GM18499 (cell line): ENCODE results near the gene LAP3.
A peak's percentile ranks its signal among the peaks of the same experiment; 100 is the strongest.
"Not testable (repeated sequence)": the region's sequence is repeated elsewhere in the genome, so short reads cannot be mapped to it uniquely, and the experiment has no call there.

ENCODE experiments used
- ATAC-seq: cut with Tn5 transposase; IDR thresholded peaks from one replicate; pipeline ENCODE4 v1.9.1; 2021; ENCODE audit warnings: moderate number of reproducible peaks; ENCODE audit not compliant: insufficient read depth, unreplicated experiment

Gene LAP3

DNA sequence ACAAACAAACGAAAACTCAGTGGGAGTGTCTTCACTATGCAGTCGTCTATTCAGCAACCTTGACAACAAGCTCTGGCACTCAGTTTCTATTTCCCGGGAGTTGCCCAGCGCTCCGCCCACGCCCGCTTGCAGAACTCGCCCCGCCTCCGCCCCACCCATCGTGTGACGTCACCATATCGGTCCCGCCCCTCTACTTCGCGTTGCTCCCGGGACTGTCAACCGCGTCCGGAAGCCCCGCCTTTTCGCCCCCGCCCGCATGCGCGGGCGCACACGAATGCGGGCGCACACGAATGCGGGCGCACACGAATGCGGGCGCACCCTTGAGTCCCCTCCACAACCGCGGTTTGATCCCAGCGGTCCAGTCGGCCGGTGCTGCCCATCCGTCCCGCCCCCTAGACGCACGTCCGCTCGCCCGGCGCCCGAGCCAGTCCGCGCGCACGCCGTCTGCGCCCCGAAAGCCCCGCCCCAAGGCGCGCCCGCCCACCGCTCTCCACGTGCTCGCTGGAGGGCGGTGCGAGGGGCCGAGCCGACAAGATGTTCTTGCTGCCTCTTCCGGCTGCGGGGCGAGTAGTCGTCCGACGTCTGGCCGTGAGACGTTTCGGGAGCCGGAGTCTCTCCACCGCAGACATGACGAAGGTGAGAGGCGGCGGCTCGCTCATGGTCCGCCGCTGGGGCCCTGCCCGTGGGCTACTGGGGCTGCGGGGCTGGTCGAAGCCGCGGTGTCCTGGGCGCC, at the start of gene LAP3:
TSS of gene LAP3 (plus strand) at position 267 of the 733 bp plus-strand sequence. CDS start at position 535, 268 bp downstream.
- ATAC-seq: peak; percentile 56

DNA sequence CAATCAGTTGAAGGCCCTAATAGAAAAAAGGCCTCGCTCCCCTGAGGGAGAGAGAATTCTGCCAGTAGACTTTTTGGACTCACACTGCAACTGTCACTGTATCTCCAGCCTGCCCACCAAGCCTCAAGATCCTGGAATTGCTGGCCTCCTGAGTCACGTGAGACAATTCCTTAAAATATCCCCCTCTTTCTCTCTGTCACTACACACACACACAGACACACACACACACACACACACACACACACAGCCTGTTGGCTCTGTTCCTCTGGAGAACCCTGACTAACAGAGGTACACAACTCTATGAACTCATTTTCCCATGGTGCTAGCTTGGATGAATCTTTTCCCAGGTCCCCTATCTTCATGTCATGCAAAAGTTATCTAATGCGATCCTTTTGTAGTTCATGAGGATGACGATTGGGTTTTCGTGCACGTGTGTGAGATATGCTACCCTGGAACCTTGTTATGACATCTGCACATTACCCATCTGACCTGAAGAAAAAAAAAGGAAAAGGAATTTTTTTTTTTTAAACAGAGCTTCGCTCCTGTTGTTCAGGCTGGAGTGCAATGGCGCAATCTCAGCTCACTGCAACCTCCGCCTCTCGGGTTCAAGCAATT, 48.3 kb upstream of the LAP3 start:
- ATAC-seq: no peak

GRCh38 chr4:17531538-17532285, 45.3 kb upstream of the LAP3 start:
- no peak for ATAC-seq

DNA sequence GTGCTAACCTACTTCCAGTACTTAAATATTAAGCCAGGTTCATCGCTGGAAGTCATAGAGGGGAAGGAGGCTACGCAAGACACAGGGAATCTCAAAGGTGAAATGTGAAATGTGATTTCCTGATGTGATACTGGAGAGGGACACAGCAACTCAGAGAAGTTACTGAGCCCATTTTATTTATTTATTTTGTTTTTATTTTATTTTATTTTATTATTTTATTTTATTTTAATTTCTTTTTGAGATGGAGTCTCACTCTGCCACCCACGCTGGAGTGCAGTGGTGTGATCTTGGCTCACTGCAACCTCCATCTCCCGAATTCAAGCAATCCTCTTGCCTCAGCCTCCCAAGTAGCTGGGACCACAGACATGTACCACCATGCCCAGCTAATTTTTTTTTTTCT, 42.3 kb upstream of the LAP3 start:
- ATAC-seq: no peak

DNA sequence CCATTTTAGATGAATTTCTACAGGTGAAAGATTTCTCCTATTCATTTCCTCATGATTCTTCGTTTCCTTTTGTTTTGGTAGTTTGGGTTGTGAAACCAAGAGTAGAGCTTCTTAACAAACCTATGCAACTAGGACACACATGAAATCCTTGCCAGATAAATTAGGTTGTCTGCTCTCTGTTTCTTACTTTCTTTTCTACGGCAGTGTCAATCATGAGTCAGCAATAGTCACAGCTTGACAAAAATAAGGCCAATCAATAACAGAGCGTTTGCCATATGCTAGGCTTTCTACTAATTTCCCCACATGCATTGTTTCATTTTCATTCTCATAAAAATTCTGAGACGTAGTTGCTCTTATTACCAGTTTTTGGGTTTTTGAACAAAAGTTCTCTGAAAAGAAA, 41.8 kb upstream of the LAP3 start:
- ATAC-seq: no peak

DNA sequence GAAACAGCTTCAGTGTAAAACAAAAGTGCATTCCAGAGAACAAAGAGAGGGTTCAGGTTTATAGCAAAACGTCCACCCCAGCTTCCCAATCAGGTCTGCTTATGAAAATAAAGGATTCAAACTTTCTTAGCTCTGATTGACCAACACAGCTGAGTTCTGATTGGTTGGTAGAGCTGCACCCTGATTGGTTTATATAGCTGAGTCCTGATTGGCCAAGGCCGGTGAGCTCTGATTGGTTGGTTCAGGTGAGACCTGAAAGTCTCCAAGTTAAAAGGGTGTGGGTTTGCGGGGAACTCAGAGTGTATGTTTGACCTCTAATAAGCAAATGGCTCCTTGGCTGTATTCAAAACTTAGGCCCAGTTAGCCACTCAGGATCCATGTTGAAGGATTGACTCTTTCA, 41.1 kb upstream of the LAP3 start:
- ATAC-seq: no peak

- not testable (repeated sequence) for ATAC-seq
Measured at GRCh38 chr4:17537060-17537459, 39.9 kb upstream of the LAP3 start.

DNA sequence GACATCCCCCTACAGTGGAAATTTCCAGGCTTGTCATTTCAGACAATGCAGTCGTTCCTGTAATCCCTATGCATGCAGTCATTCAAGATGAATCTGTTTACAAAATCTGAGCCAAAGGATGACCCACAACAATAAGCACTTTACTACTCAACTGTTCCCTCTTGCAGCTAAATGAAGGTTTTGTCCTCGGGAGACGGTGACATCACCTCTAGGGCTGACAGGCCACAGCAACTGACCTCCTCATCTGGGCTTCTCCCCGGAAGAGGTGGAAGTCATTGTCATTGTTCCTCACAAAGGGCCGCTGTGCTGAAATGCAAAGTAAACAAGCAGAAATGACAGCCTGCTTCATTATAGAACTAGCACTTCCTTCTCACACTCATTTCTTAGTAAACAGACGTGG, 32.8 kb upstream of the LAP3 start:
- ATAC-seq: no peak

DNA sequence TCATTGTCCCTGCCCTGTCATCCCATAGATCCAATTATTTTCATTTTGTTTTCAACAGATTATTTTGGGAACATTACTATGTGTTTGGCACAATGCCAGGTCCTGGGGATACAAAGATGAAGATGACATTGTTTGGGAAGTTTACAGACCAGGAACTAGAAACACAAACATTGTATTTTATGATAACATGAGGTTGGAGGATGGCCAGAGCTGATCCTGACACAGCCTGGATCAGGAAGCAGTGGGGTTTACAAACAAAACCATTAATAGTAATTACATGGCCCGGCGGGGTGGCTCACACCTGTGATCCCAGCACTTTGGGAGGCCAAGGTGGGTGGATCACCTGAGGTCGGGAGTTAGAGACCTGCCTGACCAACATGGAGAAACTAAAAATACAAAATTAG, 32.2 kb upstream of the LAP3 start:
- ATAC-seq: no peak

- ATAC-seq: no peak
Measured at GRCh38 chr4:17545374-17546140, 31.4 kb upstream of the LAP3 start.

DNA sequence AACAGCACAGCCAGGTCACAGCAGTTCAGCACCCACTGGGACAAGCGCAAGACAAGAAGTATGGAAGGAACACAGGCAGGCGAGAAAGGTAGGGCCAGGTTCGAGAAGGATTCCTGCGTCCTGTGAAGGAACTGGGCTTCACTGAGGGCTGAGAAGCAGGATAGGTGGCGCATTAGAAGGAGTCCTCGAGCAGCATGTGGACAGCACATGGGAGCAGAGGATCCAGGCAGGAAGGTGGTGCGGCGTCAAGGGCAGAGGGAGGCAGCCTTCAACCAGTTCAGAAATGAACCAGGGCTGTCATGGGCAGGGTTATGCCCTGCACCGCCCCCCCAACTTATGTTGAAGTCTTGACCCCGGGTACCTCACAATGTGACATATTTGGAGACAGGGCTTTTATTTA, 30.8 kb upstream of the LAP3 start:
- ATAC-seq: no peak

- no peak for ATAC-seq
Measured at GRCh38 chr4:17546678-17547077, 30.3 kb upstream of the LAP3 start.

GRCh38 chr4:17550549-17550948, 26.4 kb upstream of the LAP3 start:
- ATAC-seq: no peak

GRCh38 chr4:17552427-17552826, 24.6 kb upstream of the LAP3 start:
- no peak for ATAC-seq

GRCh38 chr4:17554568-17554967, 22.4 kb upstream of the LAP3 start:
- ATAC-seq: no peak

- ATAC-seq: no peak
Measured at GRCh38 chr4:17556498-17556897, 20.5 kb upstream of the LAP3 start.

DNA sequence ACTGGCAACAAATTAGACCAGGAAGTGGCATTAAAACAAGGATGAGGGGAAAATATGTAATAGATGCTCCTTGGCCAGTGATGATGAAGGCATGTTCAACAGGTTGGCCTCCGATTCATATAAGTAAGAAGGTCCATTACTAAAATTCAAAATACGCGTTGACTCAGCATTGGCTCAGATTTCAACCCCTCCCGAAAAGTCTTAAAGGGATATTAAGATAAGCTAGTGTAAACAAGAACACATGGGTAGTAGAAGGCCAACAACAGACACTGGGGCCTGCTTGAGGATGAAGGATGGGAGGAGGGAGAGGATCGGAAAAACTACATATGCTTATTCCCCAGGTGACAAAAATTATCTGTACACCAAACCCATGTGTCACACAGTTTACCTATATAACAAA, 19.1 kb upstream of the LAP3 start:
- no peak for ATAC-seq

- no peak for ATAC-seq
Measured at GRCh38 chr4:17558941-17559708, 17.9 kb upstream of the LAP3 start.

GRCh38 chr4:17559709-17560048, 17.3 kb upstream of the LAP3 start:
- ATAC-seq: no peak

DNA sequence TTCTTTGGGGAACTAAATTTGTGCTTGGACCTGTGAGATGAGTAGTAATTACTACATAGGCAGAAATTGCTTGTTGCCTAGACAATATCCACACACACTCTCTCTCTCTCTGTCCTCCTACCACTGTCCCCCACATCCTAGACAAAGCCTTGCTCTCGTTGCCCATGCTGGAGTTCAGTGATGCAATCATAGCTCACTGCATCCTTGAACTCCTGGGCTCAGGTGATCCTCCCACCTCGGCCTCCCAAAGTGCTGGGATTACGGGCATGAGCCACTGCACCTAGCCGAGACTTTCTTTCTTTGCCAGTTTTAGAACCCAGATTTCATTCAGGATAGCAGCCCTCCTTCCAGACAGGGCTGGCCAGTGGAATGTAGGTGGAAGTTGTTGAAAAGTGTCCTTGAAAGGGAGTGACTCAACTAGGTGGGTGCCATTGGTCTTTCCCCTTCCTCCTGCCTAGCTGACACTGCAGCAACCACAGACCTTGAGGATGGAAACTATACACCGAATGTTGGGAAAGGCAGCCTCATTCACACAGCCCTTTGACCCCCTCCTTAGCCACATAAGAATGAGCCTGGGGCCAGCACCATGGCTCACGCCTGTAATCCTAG, 16.8 kb upstream of the LAP3 start:
- no peak for ATAC-seq
